HL-60 (cell line): ENCODE data around the gene ZSWIM6.

Experiments used
- DNase-seq, 2 experiments: peaks; one replicate each; pipeline ENCODE4 v3.0.0-alpha.2; 2010 to 2020; ENCODE audit warnings: low read depth in 1 of 2, low spot score in 1 of 2
- H3K27ac ChIP-seq: fragments of 250-450 bp; sonication (Bioruptor Pico); replicated peaks from 2 replicates; pipeline ENCODE4 v1.5.1; 2020; ENCODE audit warnings: mild to moderate bottlenecking, moderate library complexity
- H3K27me3 ChIP-seq: fragments of 250-450 bp; sonication (Bioruptor Pico); 2 replicates; pipeline ENCODE4 v1.5.1; 2021; ENCODE audit warnings: mild to moderate bottlenecking, moderate library complexity; ENCODE audit not compliant: insufficient read depth, poor library complexity, severe bottlenecking
- H3K4me3 ChIP-seq: replicated peaks from 2 replicates; pipeline ENCODE4 v1.5.1; 2011; ENCODE audit warnings: mild to moderate bottlenecking, control low read depth, low read length; ENCODE audit not compliant: insufficient read depth
- CTCF ChIP-seq: IDR thresholded peaks from one replicate; pipeline ENCODE4 v1.5.1; 2011; ENCODE audit warnings: low read length, control low read depth, inconsistent platforms; ENCODE audit not compliant: insufficient read depth
- GABPA ChIP-seq: IDR thresholded peaks from 2 replicates; pipeline ENCODE4 v1.6.1; 2012; ENCODE audit warnings: low read depth
- POLR2AphosphoS5 ChIP-seq: IDR thresholded peaks from 2 replicates; pipeline ENCODE4 v1.6.1; 2012; ENCODE audit warnings: low read depth
- REST ChIP-seq: IDR thresholded peaks from 2 replicates; pipeline ENCODE4 v1.6.1; 2012; ENCODE audit warnings: low read depth; ENCODE audit not compliant: insufficient replicate concordance
- SPI1 ChIP-seq: IDR thresholded peaks from 2 replicates; pipeline ENCODE4 v1.6.1; 2012; ENCODE audit warnings: low read depth, mild to moderate bottlenecking, borderline replicate concordance

ZSWIM6 gene

GRCh38 chr5:61333321-61333953 is 1.4 kb downstream of the ZSWIM6 start:
- TF ChIP-seq SPI1 (peak; percentile 61), POLR2AphosphoS5 (no peak)
- peak in 1 of 2 experiments; percentile 56 for DNase-seq
- Histone ChIP-seq H3K27ac (no peak overlapping the region), H3K4me3 (peak overlapping the region; percentile 67), H3K27me3 (no peaks in the 10 kb centered on the region)

- TF ChIP-seq CTCF (no peak), POLR2AphosphoS5 (no peak), REST (no peak), SPI1 (no peak), GABPA (no peak)
- Histone ChIP-seq H3K4me3 (peak overlapping the region; percentile 67), H3K27ac (no peak overlapping the region), H3K27me3 (no peaks in the 10 kb centered on the region)
- DNase-seq: no peak
Observed at GRCh38 chr5:61333954-61334867, 2.2 kb downstream of the ZSWIM6 start.

GRCh38 chr5:61334868-61335615 is 3.0 kb downstream of the ZSWIM6 start:
- no peak overlapping the region for H3K4me3 ChIP-seq
- no peaks in the 10 kb centered on the region for H3K27me3 ChIP-seq
- H3K27ac ChIP-seq: no peak overlapping the region
- no peak for TF ChIP-seq CTCF
- no peak for TF ChIP-seq GABPA
- no peak for TF ChIP-seq REST
- TF ChIP-seq SPI1: no peak
- TF ChIP-seq POLR2AphosphoS5: no peak
- no peak for DNase-seq

GRCh38 chr5:61339764-61340163 is 7.7 kb downstream of the ZSWIM6 start:
- Histone ChIP-seq H3K27ac (no peak overlapping the region), H3K27me3 (no peaks in the 10 kb centered on the region), H3K4me3 (no peak overlapping the region)
- TF ChIP-seq POLR2AphosphoS5: no peak
- no peak for TF ChIP-seq GABPA
- TF ChIP-seq CTCF: no peak
- TF ChIP-seq REST: no peak
- no peak for TF ChIP-seq SPI1
- no peak for DNase-seq
